GM23338 (cell line): ENCODE data around the gene CLCN1. TPM values are rescaled to one million over a fixed set of nuclear protein-coding genes. Genes with fewer than 3 reads are reported as not detected.

Experiments
- ATAC-seq: fragments of 200-7000 bp; cut with Tn5 transposase; 3 replicates; pipeline ENCODE4 v1.9.1; 2020
- DNase-seq: peaks from one replicate; pipeline ENCODE4 v3.0.0-alpha.2; 2015; ENCODE audit warnings: low spot score
- H2AFZ ChIP-seq: fragments of 200-600 bp; sonication (generic); 2 replicates; pipeline ENCODE4 v1.8.0; 2016; ENCODE audit warnings: antibody characterized with exemption, mild to moderate bottlenecking, moderate library complexity
- H3F3A ChIP-seq: fragments of 200-600 bp; sonication (generic); replicated peaks from 2 replicates; pipeline ENCODE4 v1.8.0; 2017; ENCODE audit warnings: antibody characterized with exemption, mixed run types, low read depth
- H3K27ac ChIP-seq: fragments of 200-600 bp; sonication (generic); 2 replicates; pipeline ENCODE4 v1.6.1; 2016; ENCODE audit warnings: low read depth
- H3K27me3 ChIP-seq: fragments of 200-600 bp; sonication (generic); 2 replicates; pipeline ENCODE4 v1.8.0; 2016; ENCODE audit warnings: mild to moderate bottlenecking, mixed run types, moderate library complexity; ENCODE audit not compliant: insufficient read depth
- H3K36me3 ChIP-seq: fragments of 200-600 bp; sonication (generic); 2 replicates; pipeline ENCODE4 v1.8.0; 2016; ENCODE audit warnings: mild to moderate bottlenecking; ENCODE audit not compliant: insufficient read depth
- H3K4me1 ChIP-seq: fragments of 200-600 bp; sonication (generic); 2 replicates; pipeline ENCODE4 v1.8.0; 2016; ENCODE audit warnings: mild to moderate bottlenecking, moderate library complexity; ENCODE audit not compliant: insufficient read depth
- H3K4me2 ChIP-seq: fragments of 200-600 bp; sonication (generic); 2 replicates; pipeline ENCODE4 v1.7.1; 2017; ENCODE audit warnings: mixed run types
- H3K4me3 ChIP-seq: fragments of 200-600 bp; sonication (generic); 2 replicates; pipeline ENCODE4 v1.6.1; 2016; ENCODE audit warnings: mixed run types
- H3K79me2 ChIP-seq: fragments of 200-600 bp; sonication (generic); replicated peaks from 2 replicates; pipeline ENCODE4 v1.8.0; 2017; ENCODE audit warnings: mild to moderate bottlenecking; ENCODE audit not compliant: insufficient read depth
- H3K9me2 ChIP-seq: fragments of 200-600 bp; sonication (generic); 2 replicates; pipeline ENCODE4 v1.8.0; 2017; ENCODE audit not compliant: insufficient read depth
- H4K20me1 ChIP-seq: fragments of 200-600 bp; sonication (generic); replicated peaks from 2 replicates; pipeline ENCODE4 v1.8.0; 2017; ENCODE audit warnings: mild to moderate bottlenecking; ENCODE audit not compliant: insufficient read depth
- H3K27ac Mint-ChIP-seq: 2 replicates; pipeline ENCODE4 v1.8.0; 2020; ENCODE audit warnings: inconsistent platforms, mild to moderate bottlenecking, moderate library complexity, mixed read lengths
- H3K27me3 Mint-ChIP-seq: 3 replicates; pipeline ENCODE4 v1.8.0; 2022; ENCODE audit warnings: low read depth, mild to moderate bottlenecking, moderate library complexity, mixed read lengths, inconsistent platforms; ENCODE audit not compliant: insufficient read depth, poor library complexity
- H3K36me3 Mint-ChIP-seq: 3 replicates; pipeline ENCODE4 v1.8.0; 2021; ENCODE audit warnings: low read depth, mild to moderate bottlenecking, inconsistent platforms, moderate library complexity, mixed read lengths
- H3K4me1 Mint-ChIP-seq: 3 replicates; pipeline ENCODE4 v1.8.0; 2020; ENCODE audit warnings: mild to moderate bottlenecking, inconsistent platforms, mixed read lengths
- H3K4me3 Mint-ChIP-seq: 3 replicates; pipeline ENCODE4 v1.8.0; 2021; ENCODE audit warnings: moderate library complexity, mild to moderate bottlenecking, inconsistent platforms, mixed read lengths
- H3K9me3 Mint-ChIP-seq: 3 replicates; pipeline ENCODE4 v1.8.0; 2020; ENCODE audit warnings: moderate library complexity, mild to moderate bottlenecking, inconsistent platforms, mixed read lengths
- CREB1 ChIP-seq: fragments of 250-450 bp; sonication (Bioruptor Pico); IDR thresholded peaks from 2 replicates; pipeline ENCODE4 v1.5.0; 2020; ENCODE audit warnings: low read depth, mild to moderate bottlenecking, moderate library complexity
- CTCF ChIP-seq, 2 experiments: fragments of 200-600 bp in 1 of 2; sonication (generic) in 1 of 2; conservative IDR thresholded peaks; 2 replicates each; pipeline versions ENCODE4 v1.5.1 to v1.6.1; 2016 to 2017; ENCODE audit warnings: antibody characterized with exemption in 2 of 2, low read depth in 2 of 2, mild to moderate bottlenecking in 2 of 2, moderate library complexity in 1 of 2
- ETS1 ChIP-seq: IDR thresholded peaks from 2 replicates; pipeline ENCODE4 v1.6.1; 2016; ENCODE audit warnings: antibody characterized with exemption
- EZH2 ChIP-seq: fragments of 200-600 bp; sonication (generic); IDR thresholded peaks from one replicate; pipeline ENCODE4 v1.8.0; 2017; ENCODE audit warnings: antibody characterized with exemption, mild to moderate bottlenecking, low read depth; ENCODE audit not compliant: unreplicated experiment
- JUNB ChIP-seq: IDR thresholded peaks from one replicate; pipeline ENCODE4 v1.6.1; 2016; ENCODE audit warnings: antibody characterized with exemption; ENCODE audit not compliant: unreplicated experiment
- POLR2AphosphoS5 ChIP-seq: IDR thresholded peaks from 2 replicates; pipeline ENCODE4 v1.6.1; 2016; ENCODE audit warnings: antibody characterized with exemption, low read depth
- REST ChIP-seq: IDR thresholded peaks from one replicate; pipeline ENCODE4 v1.6.1; 2018; ENCODE audit warnings: antibody characterized with exemption; ENCODE audit not compliant: unreplicated experiment
- STAT1 ChIP-seq: IDR thresholded peaks from one replicate; pipeline ENCODE4 v1.6.1; 2016; ENCODE audit warnings: antibody characterized with exemption; ENCODE audit not compliant: unreplicated experiment
- ZNF331 ChIP-seq: fragments of 250-450 bp; sonication (Bioruptor Pico); IDR thresholded peaks from 2 replicates; pipeline ENCODE4 v1.5.0; 2020; ENCODE audit warnings: low read depth, mild to moderate bottlenecking, moderate library complexity
- ZNF462 ChIP-seq: fragments of 250-450 bp; sonication (Bioruptor Pico); IDR thresholded peaks from 2 replicates; pipeline ENCODE4 v1.5.0; 2020; ENCODE audit warnings: mild to moderate bottlenecking, moderate library complexity
- polyA plus RNA-seq: library from polyadenylated mRNA; unstranded; fragments of >200 nt; fragmentation: Nextera tagmentation; extraction: Ambion mirVana; gene quantifications from 2 replicates; pipeline ENCODE4 v1.2.1, GENCODE V29; 2016
- total RNA-seq: library from RNA; depleted of rRNA; stranded (reverse); fragments of >200 nt; shearing (Covaris generic); gene quantifications from 2 replicates; pipeline ENCODE4 v1.2.3, GENCODE V29; 2014

The CLCN1 gene
- total and polyA plus RNA-seq, 2 experiments from 2014 or later, result 0.38 to 0.48 TPM

GRCh38 chr7:143399642-143400041 is 83.7 kb downstream of the CLCN1 start (continued):
- no peak for TF ChIP-seq CTCF (conservative IDR thresholded peaks at IDR 0.05; ENCODE audit: low read depth in 2 of 2)
- TF ChIP-seq JUNB, result no peak
- TF ChIP-seq EZH2, result no peak
- no peak for TF ChIP-seq ETS1

GRCh38 chr7:143401265-143401664 is 85.4 kb downstream of the CLCN1 start:
- H3K27me3 Mint-ChIP-seq, result peaks cover 5% of the 10 kb centered on the region
- DNase-seq (no peak), ATAC-seq (no peak)
- Histone ChIP-seq H3K4me1 (peaks cover 30% of the 10 kb centered on the region), H3K27me3 (no peaks in the 10 kb centered on the region), H3K36me3 (peaks cover 31% of the 10 kb centered on the region), H3K79me2 (peaks cover 45% of the 10 kb centered on the region), H3K4me2 (no peak overlapping the region), H3K9me2 (no peaks in the 10 kb centered on the region), H3K4me3 (no peak overlapping the region), H3K27ac (no peak overlapping the region), H3F3A (no peaks in the 10 kb centered on the region), H4K20me1 (peaks cover 6% of the 10 kb centered on the region), H2AFZ (no peak overlapping the region)
- H3K27ac Mint-ChIP-seq, result no peak overlapping the region
- no peak overlapping the region for H3K4me3 Mint-ChIP-seq
- H3K36me3 Mint-ChIP-seq, result peaks cover 91% of the 10 kb centered on the region
- peaks cover 27% of the 10 kb centered on the region for H3K4me1 Mint-ChIP-seq
- H3K9me3 Mint-ChIP-seq, result no peaks in the 10 kb centered on the region
- no peak for TF ChIP-seq POLR2AphosphoS5
- TF ChIP-seq CREB1 (CRISPR knock-in tag), result no peak
- TF ChIP-seq REST, result no peak
- no peak for TF ChIP-seq ZNF462 (CRISPR knock-in tag)
- no peak for TF ChIP-seq STAT1
- no peak for TF ChIP-seq JUNB
- no peak for TF ChIP-seq ZNF331
- no peak for TF ChIP-seq ETS1
